Measurements from ENCODE around the gene NEK10. TPM values are rescaled to one million over a fixed set of nuclear protein-coding genes. Genes with fewer than 3 reads are reported as not detected.

The NEK10 gene
- total and polyA plus RNA-seq, 2 of the 13 experiments (the other 11 are each of a cell fraction or from before 2014, with no cell fraction given) = 2.8 to 14.2 TPM

- Histone ChIP-seq H3K9me3 (ENCODE audit: low read length) (no peaks in the 10 kb centered on the region), H3K4me2 (ENCODE audit: low read depth, low read length) (no peak overlapping the region), H3K4me3 (replicated peaks in 1 of 3; ENCODE audit: insufficient read depth in 1 of 3, low read depth in 2 of 3, low read length in 3 of 3) (no peak overlapping the region), H3K27ac (ENCODE audit: extremely low read length, insufficient read depth, low read length) (no peak overlapping the region), H3K36me3 (replicated peaks in 1 of 2; ENCODE audit: control insufficient read depth in 1 of 2, insufficient read depth in 2 of 2, low read length in 2 of 2) (no peaks in the 10 kb centered on the region), H3K27me3 (ENCODE audit: control insufficient read depth in 1 of 2, insufficient read depth in 2 of 2, low read length in 2 of 2) (no peaks in the 10 kb centered on the region; a peak in 1 of 5 replicates), H2AFZ (ENCODE audit: low read length) (no peak overlapping the region), H3K4me1 (ENCODE audit: insufficient read depth, low read length) (no peaks in the 10 kb centered on the region), H3K79me2 (ENCODE audit: insufficient read depth, low read length) (no peaks in the 10 kb centered on the region), H3K9ac (ENCODE audit: insufficient read depth, low read depth, low read length) (no peak overlapping the region), H4K20me1 (ENCODE audit: insufficient read depth, low read length) (no peaks in the 10 kb centered on the region)
- BruUV-seq (replicated peaks) = no TSS peak
- DNase-seq (ENCODE audit: low spot score) (no peak), FAIRE-seq (no peak), ATAC-seq (no peak)
- ChIA-PET POLR2A (no interaction called here), CTCF (ENCODE audit: low intra/inter-chr PET ratio, low total read pairs) (no interaction called here)
- intact Hi-C loops (cut with micrococcal nuclease; ENCODE audit: unreplicated experiment) = no loop called here
- in situ Hi-C loops (cut with HindIII; ENCODE audit: extremely low pct_ligation_motif_present, low pct_unique_long_range_greater_than_20kb) = no loop called here
- TF ChIP-seq ZNF777 (CRISPR knock-in tag; IDR thresholded peaks at IDR 0.05) (no peak), NCOA5 (CRISPR knock-in tag; IDR thresholded peaks at IDR 0.05) (no peak), ERF (CRISPR knock-in tag; IDR thresholded peaks at IDR 0.05) (no peak), TCF7L2 (IDR thresholded peaks at IDR 0.05; ENCODE audit: low read depth, low read length) (no peak), ZHX2 (IDR thresholded peaks at IDR 0.05; ENCODE audit: low read depth) (no peak), ZHX2 (CRISPR knock-in tag; IDR thresholded peaks at IDR 0.05; ENCODE audit: borderline replicate concordance) (no peak), ATF4 (CRISPR knock-in tag; IDR thresholded peaks at IDR 0.05) (no peak)
- 88% methylated on average over 2 of the region's 2 CpGs for WGBS (ENCODE audit: low lambda C conversion rate)
Observed at GRCh38 chr3:27208961-27209616, 160.1 kb downstream of the NEK10 start.

All from HepG2 (cell line).